Heart left ventricle (tissue), 13 donors: ENCODE measurements around the gene KLRF2.

ENCODE experiments used
- POLR2A ChIP-seq, 2 donors: fragments of 450-650 bp; IDR thresholded peaks; one replicate each; pipeline ENCODE4 v1.6.1; 2017; ENCODE audit warnings: antibody characterized with exemption in 2 of 2, mild to moderate bottlenecking in 2 of 2, moderate library complexity in 2 of 2
- TF ChIP-seq, protein P1 (sequence below), 12 donors: fragments of 200-600 bp; sonication (generic) in 4 of 12; IDR thresholded peaks; one replicate each; pipeline versions ENCODE4 v1.5.0 to v1.8.0; 2018 to 2022; ENCODE audit warnings: antibody characterized with exemption in 12 of 12, mild to moderate bottlenecking in 5 of 12
- donor health status: ischemic (EF 13 %, LVEDD 7.1; RV severe dilation, severe dysfunction).
- donor health status: DM: no; HTN: yes; CAD: no.
- donor health status: DM: no; HTN: no; CAD: no.
- donor health status: ischemic (EF 25% LVEDD 6.9; RV normal size, moderate dysfunction).
- donor health status: ischemic (EF 25% LVEDD 5.7; RV mildly dilated, moderate dysfunction).
- donor health status: ischemic (EF 35%, LVEDD 5.7; RV mildly dilated, moderate dysfunction).
- donor health status: nonischemic (EF 11% LVEDD 7.7; RV severe dilation, severe dysfunction).
- donor health status: DM: yes; HTN: yes; CAD: no.
- donor health status: PGD.
- donor health status: ischemic (EF 29% LVEDD 5.4; RV normal size, mild dysfunction).
- donor health status: nonischemic (EF 23%, LVEDD 6.1; RV moderate dilation, normal function).

DNA sequence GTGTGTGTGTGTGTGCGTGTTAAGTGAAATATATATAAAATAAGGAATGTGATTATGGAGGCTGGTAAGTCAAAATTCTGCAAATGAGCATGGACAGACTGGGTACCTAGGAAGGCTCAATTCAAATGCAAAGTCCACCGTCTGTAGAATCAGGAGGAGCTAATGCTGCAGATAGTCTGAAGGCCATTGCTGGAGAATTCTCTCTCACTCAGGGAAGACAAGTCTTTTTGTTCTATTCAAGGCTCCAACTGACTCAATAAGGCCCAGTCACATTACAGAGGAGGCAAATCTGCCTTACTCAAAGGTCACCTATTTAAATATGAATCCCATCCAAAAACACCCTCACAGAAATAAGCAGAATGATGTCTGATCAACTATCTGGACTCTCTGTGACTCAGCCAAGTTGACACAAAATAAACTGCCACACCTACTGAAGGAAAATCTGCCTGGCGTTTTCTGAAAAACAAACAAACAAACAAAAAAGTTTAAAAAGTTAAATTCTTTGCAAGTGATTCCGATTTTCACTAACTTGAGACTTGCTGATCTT is 684 bp upstream of the KLRF2 start:
- TF ChIP-seq, protein P1, sequence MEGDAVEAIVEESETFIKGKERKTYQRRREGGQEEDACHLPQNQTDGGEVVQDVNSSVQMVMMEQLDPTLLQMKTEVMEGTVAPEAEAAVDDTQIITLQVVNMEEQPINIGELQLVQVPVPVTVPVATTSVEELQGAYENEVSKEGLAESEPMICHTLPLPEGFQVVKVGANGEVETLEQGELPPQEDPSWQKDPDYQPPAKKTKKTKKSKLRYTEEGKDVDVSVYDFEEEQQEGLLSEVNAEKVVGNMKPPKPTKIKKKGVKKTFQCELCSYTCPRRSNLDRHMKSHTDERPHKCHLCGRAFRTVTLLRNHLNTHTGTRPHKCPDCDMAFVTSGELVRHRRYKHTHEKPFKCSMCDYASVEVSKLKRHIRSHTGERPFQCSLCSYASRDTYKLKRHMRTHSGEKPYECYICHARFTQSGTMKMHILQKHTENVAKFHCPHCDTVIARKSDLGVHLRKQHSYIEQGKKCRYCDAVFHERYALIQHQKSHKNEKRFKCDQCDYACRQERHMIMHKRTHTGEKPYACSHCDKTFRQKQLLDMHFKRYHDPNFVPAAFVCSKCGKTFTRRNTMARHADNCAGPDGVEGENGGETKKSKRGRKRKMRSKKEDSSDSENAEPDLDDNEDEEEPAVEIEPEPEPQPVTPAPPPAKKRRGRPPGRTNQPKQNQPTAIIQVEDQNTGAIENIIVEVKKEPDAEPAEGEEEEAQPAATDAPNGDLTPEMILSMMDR (IDR thresholded peaks at IDR 0.05), result no peak
- no peak for TF ChIP-seq POLR2A (IDR thresholded peaks at IDR 0.05)
